Right renal cortex interstitium (tissue), 3 donors: Measurements from ENCODE around the gene GSS. TPM values are rescaled to one million over a fixed set of nuclear protein-coding genes. Genes with fewer than 3 reads are reported as not detected.
A peak's percentile ranks its signal among the peaks of the same experiment; 100 is the strongest.

Experiments
- DNase-seq, 3 donors: peaks; one replicate each; pipeline ENCODE4 v3.0.0-alpha.2; 2013; ENCODE audit warnings: low read depth in 3 of 3, low spot score in 2 of 3
- polyA plus RNA-seq, 3 donors: library from polyadenylated mRNA; unstranded; fragments of 120-200 nt; gene quantifications; one replicate each; pipeline ENCODE4 v1.2.1, GENCODE V29; 2013; ENCODE audit not compliant: insufficient read length in 3 of 3

GSS gene
- 10 to 100 TPM; 54.3 to 61.2 (median 56.5) TPM for polyA plus RNA-seq

- peak; percentile 87 to 94 (median 94) for DNase-seq
These were observed at the start of gene GSS, which contains the start of gene MYH7B for GRCh38 chr20:34955231-34956040. GSS (minus strand) TSS chr20:34955806; CDS start chr20:34951852, 3,954 bp downstream. MYH7B (plus strand) TSS chr20:34955868; CDS start chr20:34978006, 22,138 bp downstream.

- DNase-seq = no peak
These were observed 49.3 kb upstream of the GSS start for GRCh38 chr20:35004749-35005462.

DNA sequence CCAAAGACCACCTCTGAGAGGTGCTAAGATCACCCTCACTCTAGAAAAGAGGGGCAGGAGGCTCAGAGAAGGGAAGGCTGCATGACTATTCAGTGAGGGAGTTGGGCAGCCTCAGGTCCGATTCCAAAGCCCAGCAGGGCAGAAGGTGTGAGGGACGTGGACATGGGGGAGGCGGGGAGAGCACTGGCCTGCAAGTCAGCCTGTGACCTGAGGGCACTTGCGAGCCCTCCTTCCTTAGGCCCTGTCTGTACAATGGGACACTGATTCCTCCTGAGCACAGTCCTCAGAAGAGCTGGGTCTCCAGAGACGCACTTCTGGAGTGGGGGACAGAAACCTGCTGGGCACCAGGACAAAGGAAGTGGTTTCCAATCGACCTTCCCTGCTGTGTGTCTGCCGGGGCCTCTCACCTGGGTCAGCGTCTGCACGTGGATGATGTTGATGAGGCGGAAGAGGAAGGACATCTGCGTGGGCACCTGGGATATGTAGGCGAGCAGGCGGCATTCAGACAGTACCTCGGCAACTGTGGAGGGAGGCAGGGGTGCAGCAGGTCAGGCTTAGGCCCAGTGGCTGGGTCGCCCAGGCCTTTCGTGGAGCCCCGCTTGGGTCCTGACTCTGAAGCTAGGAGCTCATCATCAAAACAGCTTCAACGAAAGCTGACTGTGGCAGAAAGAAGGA lies 48.6 kb upstream of the GSS start:
- DNase-seq = no peak

DNA sequence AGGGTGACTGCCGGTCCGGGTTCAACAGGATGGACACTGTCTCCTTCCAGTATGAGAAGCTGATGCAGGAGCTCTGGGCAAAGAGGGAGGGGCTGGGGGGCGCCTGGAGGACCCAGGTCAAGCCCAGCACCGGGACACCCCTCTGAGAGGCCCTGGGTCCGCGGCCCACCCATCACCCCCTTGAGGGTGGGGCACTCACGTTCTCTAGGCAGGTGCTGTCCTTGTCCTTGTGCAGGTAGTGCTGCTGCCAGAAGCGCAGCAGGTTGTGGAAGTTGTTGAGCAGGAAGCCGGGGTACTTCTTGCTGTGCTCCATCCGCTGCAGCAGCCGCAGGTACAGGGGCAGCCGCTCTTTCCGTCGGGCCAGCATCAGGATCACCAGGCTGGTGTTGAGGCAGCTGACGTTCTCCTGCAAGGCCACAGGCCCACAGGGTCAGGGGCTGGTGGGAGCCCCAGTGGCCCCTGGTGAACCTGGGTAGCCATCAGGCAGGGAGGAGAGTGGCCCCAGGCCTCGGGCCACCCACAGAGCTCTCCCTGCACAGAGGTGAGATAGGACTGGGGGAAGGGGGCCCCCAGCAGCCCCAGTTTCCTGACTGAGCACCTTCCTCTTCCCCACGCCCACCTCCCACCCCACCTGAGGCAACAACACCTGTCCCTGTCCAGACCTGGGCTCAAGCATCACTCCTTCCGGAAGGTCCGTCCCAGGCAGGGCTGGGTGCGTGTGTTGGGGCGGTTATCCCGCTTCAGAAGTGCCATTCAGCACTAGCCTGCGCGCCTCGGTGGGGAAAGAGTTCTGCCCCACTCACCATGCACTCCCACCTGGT lies 47.8 kb upstream of the GSS start:
- no peak for DNase-seq

- no peak for DNase-seq
These were observed 47.0 kb upstream of the GSS start for GRCh38 chr20:35002426-35003210.

DNA sequence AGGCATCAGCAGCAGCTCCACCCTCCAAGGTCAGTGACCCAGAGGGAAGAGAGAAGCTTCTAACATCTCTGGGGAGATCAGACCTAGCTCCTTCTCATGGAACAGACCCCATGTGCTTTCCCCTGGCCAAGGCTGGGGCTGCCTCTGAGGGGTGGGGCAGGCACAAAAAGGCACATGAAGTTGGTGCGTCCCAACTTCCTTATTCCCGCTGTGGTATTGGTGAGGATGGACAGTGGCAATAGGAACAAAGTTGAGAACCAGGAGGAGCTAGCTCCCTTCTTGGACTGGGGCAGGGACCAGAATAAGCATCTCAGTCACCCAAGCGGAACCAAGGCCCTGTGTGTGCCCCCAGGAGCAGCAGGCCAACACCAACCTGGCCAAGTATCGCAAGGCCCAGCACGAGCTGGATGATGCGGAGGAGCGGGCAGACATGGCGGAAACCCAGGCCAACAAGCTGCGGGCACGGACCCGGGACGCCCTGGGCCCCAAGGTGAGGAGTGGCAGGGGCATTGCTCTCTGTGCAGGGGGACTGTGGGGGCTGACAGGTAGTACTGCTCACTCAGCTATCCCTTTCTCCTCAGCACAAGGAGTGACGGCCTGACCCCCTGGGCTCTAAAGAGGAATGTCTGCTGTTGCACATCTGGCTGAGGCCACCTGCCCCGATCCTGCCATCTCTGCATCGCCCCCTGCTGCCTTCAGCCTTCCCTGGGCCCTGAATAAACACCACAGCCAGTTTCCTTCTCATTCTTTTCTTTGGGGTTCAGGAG lies 46.2 kb upstream of the GSS start:
- no peak for DNase-seq

DNA sequence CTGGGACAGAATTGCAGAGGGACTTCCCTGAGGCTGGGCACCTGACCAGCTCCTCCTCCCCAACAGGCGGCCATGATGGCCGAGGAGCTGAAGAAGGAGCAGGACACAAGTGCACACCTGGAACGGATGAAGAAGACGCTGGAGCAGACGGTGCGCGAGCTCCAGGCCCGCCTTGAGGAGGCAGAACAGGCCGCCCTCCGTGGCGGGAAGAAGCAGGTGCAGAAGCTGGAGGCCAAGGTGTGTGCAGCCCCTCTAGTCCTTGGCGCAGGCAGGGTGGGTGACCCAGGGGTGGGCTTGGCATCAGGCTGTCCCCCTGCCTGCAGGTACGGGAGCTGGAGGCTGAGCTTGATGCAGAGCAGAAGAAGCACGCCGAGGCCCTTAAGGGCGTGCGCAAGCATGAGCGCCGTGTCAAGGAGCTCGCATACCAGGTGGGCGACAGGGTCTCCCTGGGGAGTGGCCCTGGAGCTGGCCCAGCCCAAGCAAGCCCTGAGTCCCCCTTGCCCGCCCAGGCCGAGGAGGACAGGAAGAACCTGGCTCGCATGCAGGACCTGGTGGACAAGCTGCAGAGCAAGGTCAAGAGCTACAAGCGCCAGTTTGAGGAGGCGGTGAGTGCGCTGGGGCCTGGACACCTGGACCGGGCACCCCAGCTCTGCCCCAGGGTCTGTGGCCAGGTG lies 45.5 kb upstream of the GSS start:
- no peak for DNase-seq

DNA sequence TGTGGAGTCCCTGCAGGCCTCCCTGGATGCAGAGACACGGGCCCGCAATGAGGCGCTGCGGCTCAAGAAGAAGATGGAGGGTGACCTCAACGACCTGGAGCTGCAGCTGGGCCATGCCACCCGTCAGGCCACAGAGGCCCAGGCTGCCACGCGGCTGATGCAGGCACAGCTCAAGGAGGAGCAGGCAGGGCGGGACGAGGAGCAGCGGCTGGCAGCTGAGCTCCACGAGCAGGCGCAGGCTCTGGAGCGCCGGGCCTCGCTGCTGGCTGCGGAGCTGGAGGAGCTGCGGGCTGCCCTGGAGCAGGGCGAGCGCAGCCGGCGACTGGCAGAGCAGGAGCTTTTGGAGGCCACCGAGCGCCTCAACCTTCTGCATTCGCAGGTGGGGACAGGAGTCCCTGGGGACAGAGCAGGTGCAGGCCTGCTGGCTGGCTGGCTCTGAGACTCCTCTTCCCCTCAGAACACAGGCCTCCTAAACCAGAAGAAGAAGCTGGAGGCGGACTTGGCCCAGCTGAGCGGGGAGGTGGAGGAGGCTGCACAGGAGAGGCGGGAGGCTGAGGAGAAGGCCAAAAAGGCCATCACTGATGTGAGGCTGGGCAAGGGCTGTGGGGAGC lies 44.8 kb upstream of the GSS start:
- no peak for DNase-seq

DNA sequence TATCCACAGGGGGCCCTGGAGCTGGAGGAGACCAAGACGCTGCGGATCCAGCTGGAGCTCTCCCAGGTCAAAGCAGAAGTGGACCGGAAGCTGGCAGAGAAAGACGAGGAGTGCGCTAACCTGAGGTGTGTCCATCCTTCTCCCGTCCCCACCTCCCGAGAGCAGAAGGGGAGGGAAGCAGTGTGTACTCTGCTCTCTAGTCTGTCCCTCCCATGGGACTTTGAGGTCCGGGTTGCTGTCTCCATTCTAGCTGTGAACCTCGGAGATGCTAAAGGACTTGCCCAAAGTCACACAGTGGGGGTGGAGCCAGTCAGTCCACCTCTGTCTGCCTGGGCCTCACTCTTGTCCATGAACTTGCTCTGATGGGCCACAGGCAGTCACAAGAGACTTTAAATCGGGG lies 44.2 kb upstream of the GSS start:
- DNase-seq = no peak

GRCh38 chr20:34999021-34999451 lies 43.4 kb upstream of the GSS start:
- no peak for DNase-seq

GRCh38 chr20:34998331-34998950 lies 42.8 kb upstream of the GSS start:
- DNase-seq = no peak

- no peak for DNase-seq
These were observed 42.2 kb upstream of the GSS start for GRCh38 chr20:34997774-34998173.

DNA sequence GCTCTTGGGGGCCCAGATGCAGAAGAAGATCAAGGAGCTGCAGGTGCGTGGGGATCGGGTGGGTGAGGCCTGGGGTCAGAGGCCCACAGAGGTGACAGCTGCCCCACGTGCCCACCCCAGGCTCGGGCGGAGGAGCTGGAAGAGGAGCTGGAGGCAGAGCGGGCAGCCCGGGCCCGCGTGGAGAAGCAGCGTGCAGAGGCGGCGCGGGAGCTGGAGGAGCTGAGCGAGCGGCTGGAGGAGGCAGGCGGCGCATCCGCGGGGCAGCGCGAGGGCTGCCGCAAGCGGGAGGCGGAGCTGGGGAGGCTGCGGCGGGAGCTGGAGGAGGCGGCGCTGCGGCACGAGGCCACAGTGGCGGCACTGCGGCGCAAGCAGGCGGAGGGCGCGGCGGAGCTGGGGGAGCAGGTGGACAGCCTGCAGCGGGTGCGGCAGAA lies 41.5 kb upstream of the GSS start:
- peak in 1 of 3 donors; percentile 35 for DNase-seq

DNA sequence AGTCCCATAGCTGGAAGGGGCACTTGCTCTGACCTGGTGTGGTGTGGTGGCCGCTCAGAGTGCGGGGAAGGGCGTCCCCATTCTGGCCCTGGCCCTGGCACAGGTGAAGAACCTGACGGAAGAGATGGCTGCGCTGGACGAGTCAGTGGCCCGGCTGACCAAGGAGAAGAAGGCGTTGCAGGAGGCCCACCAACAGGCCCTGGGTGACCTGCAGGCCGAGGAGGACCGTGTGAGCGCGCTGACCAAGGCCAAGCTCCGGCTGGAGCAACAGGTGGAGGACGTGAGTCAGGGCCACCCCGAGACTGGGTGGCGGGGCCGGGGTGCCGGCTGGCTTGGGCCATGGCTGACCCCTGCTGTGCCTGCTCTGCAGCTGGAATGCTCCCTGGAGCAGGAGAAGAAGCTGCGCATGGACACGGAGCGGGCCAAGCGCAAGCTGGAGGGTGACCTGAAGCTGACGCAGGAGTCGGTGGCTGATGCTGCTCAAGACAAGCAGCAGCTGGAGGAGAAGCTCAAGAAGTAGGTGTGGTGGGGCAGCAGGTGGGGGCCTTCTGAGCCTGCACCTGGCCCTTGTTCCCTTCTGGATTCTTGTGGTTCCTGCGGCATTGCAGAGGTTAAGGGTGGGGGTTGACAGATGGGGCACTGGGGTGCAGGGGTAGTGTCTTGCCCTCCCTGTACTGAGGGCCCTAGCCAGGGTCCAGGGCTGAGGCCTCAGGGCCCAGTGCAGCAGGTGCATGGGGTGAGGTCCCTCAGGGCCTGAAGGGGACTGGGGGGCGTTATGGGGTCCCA lies 40.8 kb upstream of the GSS start:
- DNase-seq = no peak

GRCh38 chr20:34995696-34996095 lies 40.1 kb upstream of the GSS start:
- no peak for DNase-seq

DNA sequence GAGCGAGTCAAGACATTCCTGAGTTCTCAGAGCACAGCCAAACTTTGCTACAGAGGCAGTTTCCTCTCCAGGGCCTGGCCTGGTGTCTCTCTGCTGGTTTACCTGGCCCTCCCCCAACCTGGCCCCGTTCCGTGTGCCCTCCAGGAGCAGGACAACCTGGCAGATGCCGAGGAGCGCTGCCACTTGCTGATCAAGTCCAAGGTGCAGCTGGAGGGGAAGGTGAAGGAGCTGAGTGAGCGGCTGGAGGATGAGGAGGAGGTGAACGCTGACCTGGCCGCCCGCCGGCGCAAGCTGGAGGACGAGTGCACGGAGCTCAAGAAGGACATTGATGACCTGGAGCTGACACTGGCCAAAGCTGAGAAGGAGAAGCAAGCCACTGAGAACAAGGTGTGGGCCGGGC lies 39.6 kb upstream of the GSS start:
- no peak for DNase-seq
